Nephron (organoid): ENCODE results near the gene RAB4A.

Source experiments
- H3K27ac Mint-ChIP-seq, 3 experiments: 2 replicates each; pipeline ENCODE4 v1.8.0; 2020; ENCODE audit warnings: mixed read lengths in 3 of 3, mild to moderate bottlenecking in 2 of 3, moderate library complexity in 1 of 3
- H3K27me3 Mint-ChIP-seq: 2 replicates; pipeline ENCODE4 v1.8.0; 2021; ENCODE audit warnings: low read depth, mild to moderate bottlenecking, moderate library complexity, mixed read lengths
- H3K36me3 Mint-ChIP-seq: 2 replicates; pipeline ENCODE4 v1.8.0; 2020; ENCODE audit warnings: low read depth, mixed read lengths
- H3K4me1 Mint-ChIP-seq: 2 replicates; pipeline ENCODE4 v1.8.0; 2020; ENCODE audit warnings: mixed read lengths
- H3K4me3 Mint-ChIP-seq, 3 experiments: 2 replicates each; pipeline ENCODE4 v1.8.0; 2020; ENCODE audit warnings: mild to moderate bottlenecking in 3 of 3, mixed read lengths in 3 of 3, moderate library complexity in 2 of 3
- H3K9me3 Mint-ChIP-seq: 2 replicates; pipeline ENCODE4 v1.8.0; 2020; ENCODE audit warnings: mixed read lengths
- TF ChIP-seq, protein P1 (sequence below), 3 experiments: fragments of 200-600 bp; sonication (generic); IDR thresholded peaks; one replicate each; pipeline ENCODE4 v1.5.0; 2021; ENCODE audit warnings: antibody characterized with exemption in 3 of 3; ENCODE audit not compliant: unreplicated experiment in 3 of 3

RAB4A gene

DNA sequence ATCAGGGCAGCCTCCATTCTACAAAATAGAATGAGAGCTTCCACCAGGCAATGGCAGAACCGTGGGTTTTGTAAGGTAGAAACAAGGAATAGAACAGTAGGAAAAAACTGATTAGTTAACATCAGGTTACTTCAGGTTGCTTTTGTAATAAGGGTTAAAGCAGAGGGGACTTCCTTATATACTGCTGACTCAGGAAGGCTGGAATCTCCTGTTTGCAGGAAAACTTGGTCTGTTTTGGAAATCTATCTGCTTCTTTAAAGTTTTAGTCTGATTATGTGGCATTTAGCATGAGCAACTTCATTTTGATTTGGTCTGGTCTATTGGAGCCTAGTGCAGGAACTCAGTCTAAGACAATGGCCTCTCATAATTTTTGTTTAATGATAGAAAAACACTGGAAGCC lies 32.7 kb upstream of the RAB4A start:
- no peaks in the 10 kb centered on the region for H3K4me1 Mint-ChIP-seq
- H3K36me3 Mint-ChIP-seq: peaks cover 4% of the 10 kb centered on the region
- no peak overlapping the region for H3K4me3 Mint-ChIP-seq
- H3K27me3 Mint-ChIP-seq: peaks cover 20% of the 10 kb centered on the region
- TF ChIP-seq, protein P1, sequence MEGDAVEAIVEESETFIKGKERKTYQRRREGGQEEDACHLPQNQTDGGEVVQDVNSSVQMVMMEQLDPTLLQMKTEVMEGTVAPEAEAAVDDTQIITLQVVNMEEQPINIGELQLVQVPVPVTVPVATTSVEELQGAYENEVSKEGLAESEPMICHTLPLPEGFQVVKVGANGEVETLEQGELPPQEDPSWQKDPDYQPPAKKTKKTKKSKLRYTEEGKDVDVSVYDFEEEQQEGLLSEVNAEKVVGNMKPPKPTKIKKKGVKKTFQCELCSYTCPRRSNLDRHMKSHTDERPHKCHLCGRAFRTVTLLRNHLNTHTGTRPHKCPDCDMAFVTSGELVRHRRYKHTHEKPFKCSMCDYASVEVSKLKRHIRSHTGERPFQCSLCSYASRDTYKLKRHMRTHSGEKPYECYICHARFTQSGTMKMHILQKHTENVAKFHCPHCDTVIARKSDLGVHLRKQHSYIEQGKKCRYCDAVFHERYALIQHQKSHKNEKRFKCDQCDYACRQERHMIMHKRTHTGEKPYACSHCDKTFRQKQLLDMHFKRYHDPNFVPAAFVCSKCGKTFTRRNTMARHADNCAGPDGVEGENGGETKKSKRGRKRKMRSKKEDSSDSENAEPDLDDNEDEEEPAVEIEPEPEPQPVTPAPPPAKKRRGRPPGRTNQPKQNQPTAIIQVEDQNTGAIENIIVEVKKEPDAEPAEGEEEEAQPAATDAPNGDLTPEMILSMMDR (IDR thresholded peaks at IDR 0.05; ENCODE audit: unreplicated experiment in 3 of 3): no peak
- H3K9me3 Mint-ChIP-seq: peaks cover 14% of the 10 kb centered on the region
- H3K27ac Mint-ChIP-seq: no peak overlapping the region

DNA sequence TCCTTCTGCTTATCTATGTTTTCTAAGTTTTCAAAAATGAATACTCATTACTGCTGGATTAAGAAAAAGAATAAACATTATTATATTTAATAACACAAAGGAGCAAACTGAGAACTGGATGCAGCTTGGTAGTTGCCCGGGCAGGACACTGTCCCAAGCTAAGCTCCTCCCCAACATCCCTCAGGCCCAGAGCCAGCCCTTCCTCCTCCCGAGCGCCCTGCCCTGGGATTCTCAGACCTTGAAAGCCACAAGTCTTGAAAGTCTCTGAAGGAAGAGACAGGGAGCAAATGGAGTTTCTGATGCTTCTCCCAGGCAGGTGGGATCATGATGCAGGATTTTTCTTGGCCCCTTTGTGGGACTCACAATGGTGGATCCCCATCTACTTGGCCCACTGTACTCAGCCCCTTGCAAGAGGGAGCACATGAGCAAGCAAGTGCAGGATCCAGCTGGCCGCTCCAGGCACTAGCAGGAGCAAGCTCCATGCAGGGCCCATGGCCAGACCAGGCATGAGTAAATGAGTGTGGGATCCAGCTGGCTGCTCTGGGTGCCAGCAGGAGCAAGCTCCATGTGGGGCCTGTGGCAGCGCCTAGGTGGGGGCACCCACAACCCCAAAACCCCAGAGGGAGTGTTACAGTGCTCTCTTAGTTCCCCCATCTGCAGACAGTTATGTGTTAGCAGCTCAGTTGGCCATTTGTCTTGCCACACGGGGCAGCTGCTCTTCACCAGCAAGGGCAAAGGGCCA lies 32.1 kb upstream of the RAB4A start:
- Mint-ChIP-seq H3K27me3 (peaks cover 21% of the 10 kb centered on the region), H3K4me1 (no peaks in the 10 kb centered on the region), H3K27ac (no peak overlapping the region), H3K9me3 (peaks cover 20% of the 10 kb centered on the region), H3K4me3 (no peak overlapping the region), H3K36me3 (peaks cover 9% of the 10 kb centered on the region)
- TF ChIP-seq, protein P1 (IDR thresholded peaks at IDR 0.05; ENCODE audit: unreplicated experiment in 3 of 3): no peak

DNA sequence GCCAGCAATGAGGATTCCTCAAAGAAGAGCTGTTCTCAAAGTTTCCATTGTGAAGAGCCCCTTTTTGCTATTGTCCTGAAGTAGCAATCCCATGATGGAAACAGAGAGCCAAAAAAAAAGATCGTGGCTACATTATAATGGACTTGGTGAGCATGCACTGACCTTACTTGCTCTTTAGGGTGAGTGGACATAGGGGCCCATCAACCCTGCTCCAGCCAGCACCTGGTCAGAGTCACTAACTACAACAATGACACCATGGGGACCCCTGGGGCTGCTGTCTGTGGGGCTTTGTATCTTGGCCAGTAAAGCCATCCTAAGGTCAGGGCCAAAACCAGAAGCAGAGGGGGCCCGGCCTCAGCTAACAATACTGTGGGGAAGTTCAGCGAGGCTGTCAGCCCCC lies 30.4 kb upstream of the RAB4A start:
- no peaks in the 10 kb centered on the region for H3K4me1 Mint-ChIP-seq
- H3K27me3 Mint-ChIP-seq: peaks cover 7% of the 10 kb centered on the region
- H3K9me3 Mint-ChIP-seq: peaks cover 29% of the 10 kb centered on the region
- no peak overlapping the region for H3K27ac Mint-ChIP-seq
- H3K4me3 Mint-ChIP-seq: no peak overlapping the region
- H3K36me3 Mint-ChIP-seq: peaks cover 14% of the 10 kb centered on the region
- TF ChIP-seq, protein P1 (IDR thresholded peaks at IDR 0.05; ENCODE audit: unreplicated experiment in 3 of 3): no peak

DNA sequence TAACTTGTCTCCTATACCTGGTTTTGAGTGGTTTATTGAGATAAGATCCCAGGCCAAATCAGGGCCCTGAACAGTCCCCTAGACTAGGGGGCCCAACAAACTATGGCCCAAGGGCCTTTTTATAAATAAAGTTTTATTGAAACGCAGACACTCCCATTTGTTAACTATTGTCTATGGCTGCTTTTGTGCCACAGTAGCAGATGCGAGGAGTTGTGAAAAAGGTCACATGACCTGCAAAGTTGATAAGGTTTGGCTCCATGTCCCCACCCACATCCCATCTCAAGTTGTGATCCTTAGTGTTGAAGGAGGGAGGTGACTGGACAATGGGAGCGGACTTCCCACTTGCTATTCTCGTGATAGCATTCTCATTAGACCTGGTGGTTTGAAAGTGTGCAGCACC lies 29.5 kb upstream of the RAB4A start:
- Mint-ChIP-seq H3K4me3 (no peak overlapping the region), H3K4me1 (no peaks in the 10 kb centered on the region), H3K27ac (no peak overlapping the region), H3K27me3 (peaks cover 7% of the 10 kb centered on the region), H3K9me3 (peaks cover 29% of the 10 kb centered on the region), H3K36me3 (peaks cover 14% of the 10 kb centered on the region)
- TF ChIP-seq, protein P1 (IDR thresholded peaks at IDR 0.05; ENCODE audit: unreplicated experiment in 3 of 3): no peak

DNA sequence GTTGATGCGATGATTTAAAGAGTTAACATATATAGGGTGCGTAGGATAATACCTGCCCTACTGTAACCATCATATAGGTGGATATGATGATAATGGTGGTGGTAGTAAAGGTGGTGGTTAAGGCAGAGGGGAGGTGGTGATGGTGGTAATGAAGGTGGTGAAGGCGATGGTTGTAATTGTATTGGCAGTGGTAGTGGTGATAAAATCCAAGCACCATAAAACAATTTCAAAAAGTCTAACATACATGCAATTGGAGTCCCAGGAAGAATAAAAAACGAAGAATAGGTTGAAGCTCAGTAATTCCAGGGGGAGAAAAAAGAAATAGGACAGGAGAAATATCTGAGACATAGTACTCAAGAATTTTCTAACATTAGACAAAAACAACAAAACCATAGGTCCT lies 27.3 kb upstream of the RAB4A start:
- Mint-ChIP-seq H3K27ac (no peak overlapping the region), H3K4me3 (no peak overlapping the region), H3K4me1 (no peaks in the 10 kb centered on the region), H3K36me3 (peaks cover 14% of the 10 kb centered on the region), H3K27me3 (peaks cover 7% of the 10 kb centered on the region), H3K9me3 (peaks cover 29% of the 10 kb centered on the region)
- TF ChIP-seq, protein P1 (IDR thresholded peaks at IDR 0.05; ENCODE audit: unreplicated experiment in 3 of 3): no peak

DNA sequence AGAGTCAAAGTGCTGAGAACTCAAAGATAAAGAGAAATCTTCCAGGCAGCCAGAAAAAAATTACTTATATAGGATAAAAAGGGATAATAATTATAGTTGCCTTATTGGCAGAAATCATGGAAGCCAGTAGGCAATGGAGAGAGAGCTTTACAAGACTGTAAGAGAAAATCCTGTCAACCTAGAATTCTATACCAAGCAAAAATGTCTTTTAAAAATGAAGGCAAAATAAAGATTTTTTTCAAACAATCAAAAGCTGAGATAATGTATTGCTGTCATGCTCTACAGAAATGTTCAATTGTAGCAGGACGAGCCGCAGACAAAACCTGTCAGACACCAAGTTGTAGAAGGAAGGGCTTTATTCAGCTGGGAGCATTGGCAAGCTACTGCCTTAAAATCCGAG lies 26.8 kb upstream of the RAB4A start:
- no peak overlapping the region for H3K4me3 Mint-ChIP-seq
- TF ChIP-seq, protein P1 (IDR thresholded peaks at IDR 0.05; ENCODE audit: unreplicated experiment in 3 of 3): no peak

More for the DNA sequence above, 26.8 kb upstream of the RAB4A start:
- Mint-ChIP-seq H3K36me3 (peaks cover 14% of the 10 kb centered on the region), H3K4me1 (no peaks in the 10 kb centered on the region), H3K27ac (no peak overlapping the region), H3K9me3 (peaks cover 29% of the 10 kb centered on the region), H3K27me3 (peaks cover 10% of the 10 kb centered on the region)
